Keratinocyte (primary cell): ENCODE data around the gene ATXN10. TPM values are rescaled to one million over a fixed set of nuclear protein-coding genes. Genes with fewer than 3 reads are reported as not detected.
A peak's percentile ranks its signal among the peaks of the same experiment; 100 is the strongest.

Source experiments
- DNase-seq: peaks from one replicate; pipeline ENCODE4 v3.0.0-alpha.2; 2011; ENCODE audit warnings: low read depth, missing footprints, low spot score
- FAIRE-seq: peaks from 2 replicates; lab custom pipeline; 2011; peaks lifted over from hg19 to GRCh38; lab: Jason Lieb, UNC
- H2AFZ ChIP-seq: 2 replicates; pipeline ENCODE4 v1.6.0; 2012; ENCODE audit warnings: low read length, control low read depth, inconsistent platforms; ENCODE audit not compliant: control insufficient read depth
- H3K27ac ChIP-seq: 2 replicates; pipeline ENCODE4 v1.5.1; 2011; ENCODE audit warnings: low read length; ENCODE audit not compliant: control insufficient read depth, insufficient read depth
- H3K27me3 ChIP-seq: 3 replicates; pipeline ENCODE4 v1.6.0; 2011; ENCODE audit warnings: low read length; ENCODE audit not compliant: control insufficient read depth, insufficient read depth; ENCODE audit errors: extremely low read depth
- H3K36me3 ChIP-seq, 2 experiments: 2 replicates in 1 of 2; 3 replicates in 1 of 2; pipeline ENCODE4 v1.5.1; 2011; ENCODE audit warnings: low read length in 2 of 2, mild to moderate bottlenecking in 1 of 2; ENCODE audit not compliant: control insufficient read depth in 2 of 2, insufficient read depth in 2 of 2; ENCODE audit errors: extremely low read depth in 1 of 2
- H3K4me1 ChIP-seq: 3 replicates; pipeline ENCODE4 v1.5.1; 2011; ENCODE audit warnings: low read length; ENCODE audit not compliant: control insufficient read depth, insufficient read depth; ENCODE audit errors: extremely low read depth
- H3K4me2 ChIP-seq: 3 replicates; pipeline ENCODE4 v1.6.0; 2011; ENCODE audit warnings: low read depth, low read length; ENCODE audit not compliant: control insufficient read depth, insufficient read depth; ENCODE audit errors: extremely low read depth
- H3K4me3 ChIP-seq, 3 experiments: fragments of 200-600 bp in 1 of 3; sonication (generic) in 1 of 3; 2 replicates in 2 of 3; 3 replicates in 1 of 3; pipeline ENCODE4 v1.5.1; 2011 to 2016; ENCODE audit warnings: low read length in 3 of 3, mild to moderate bottlenecking in 3 of 3, control low read depth in 2 of 3, inconsistent platforms in 1 of 3, low read depth in 1 of 3, mixed read lengths in 1 of 3, mixed run types in 1 of 3, moderate library complexity in 1 of 3; ENCODE audit not compliant: control insufficient read depth in 2 of 3, insufficient read depth in 2 of 3; ENCODE audit errors: extremely low read depth in 1 of 3
- H3K79me2 ChIP-seq: 2 replicates; pipeline ENCODE4 v1.6.0; 2012; ENCODE audit warnings: low read length; ENCODE audit not compliant: control insufficient read depth, insufficient read depth
- H3K9ac ChIP-seq: 3 replicates; pipeline ENCODE4 v1.6.0; 2011; ENCODE audit warnings: low read length; ENCODE audit not compliant: control insufficient read depth, insufficient read depth; ENCODE audit errors: extremely low read depth
- H3K9me1 ChIP-seq: 3 replicates; pipeline ENCODE4 v1.6.0; 2011; ENCODE audit warnings: low read length; ENCODE audit not compliant: control insufficient read depth, insufficient read depth; ENCODE audit errors: extremely low read depth
- H3K9me3 ChIP-seq: 2 replicates; pipeline ENCODE4 v1.5.1; 2012; ENCODE audit warnings: low read depth, low read length; ENCODE audit not compliant: control insufficient read depth
- H4K20me1 ChIP-seq: 3 replicates; pipeline ENCODE4 v1.6.0; 2011; ENCODE audit warnings: low read length; ENCODE audit not compliant: control insufficient read depth, insufficient read depth; ENCODE audit errors: extremely low read depth
- CTCF ChIP-seq, 3 experiments: IDR thresholded peaks in 1 of 3; conservative IDR thresholded peaks in 1 of 3; optimal IDR thresholded peaks in 1 of 3; 2 replicates in 2 of 3; 3 replicates in 1 of 3; pipeline versions ENCODE3 to v1.5.1; 2011; ENCODE audit warnings: low read length in 3 of 3, mild to moderate bottlenecking in 3 of 3, moderate library complexity in 2 of 3, control low read depth in 1 of 3, inconsistent platforms in 1 of 3; ENCODE audit not compliant: insufficient read depth in 2 of 3; ENCODE audit errors: extremely low read depth in 1 of 3
- EZH2 ChIP-seq: IDR thresholded peaks from one replicate; pipeline ENCODE4 v1.6.1; 2012; ENCODE audit warnings: inconsistent platforms, mild to moderate bottlenecking, low read length, moderate library complexity
- dilution Hi-C: fragments of 300-500 bp; cut with MboI; formaldehyde crosslinking; loops from one replicate; pipeline ENCODE4 v1.7.0; 2020; ENCODE audit warnings: low sequenced_read_pairs; ENCODE audit not compliant: extremely low pct_ligation_motif_present
- polyA plus RNA-seq, 5 experiments: library from polyadenylated mRNA; depleted of rRNA in 3 of 5; stranded (reverse) in 3 of 5; stranded (forward) in 1 of 5; unstranded in 1 of 5; fragments of >200 nt; gene quantifications; 1 replicate in 1 of 5; 2 replicates in 3 of 5; 3 replicates in 1 of 5; pipeline versions ENCODE4 v1.2.1 to v1.2.3, GENCODE V29; 2011 to 2012; ENCODE audit warnings: missing spikeins in 2 of 5, low read depth in 1 of 5, low replicate concordance in 1 of 5

Gene ATXN10
- polyA plus RNA-seq, 1 donor (not counting 4 experiments of a cell fraction or from before 2014, with no cell fraction given): 276 TPM

- DNase-seq (no peak), FAIRE-seq (no peak)
- H2AFZ ChIP-seq: no peak overlapping the region
- no peak for TF ChIP-seq EZH2
- TF ChIP-seq CTCF (optimal IDR thresholded peaks at IDR 0.05 in 1 of 3, IDR thresholded peaks at IDR 0.05 in 1 of 3, conservative IDR thresholded peaks at IDR 0.05 in 1 of 3; ENCODE audit: extremely low read depth in 1 of 3, insufficient read depth in 2 of 3, low read length in 3 of 3): no peak
- H3K27ac ChIP-seq: no peak overlapping the region
- dilution Hi-C loops: no loop called here
- H3K4me3 ChIP-seq: no peak overlapping the region
- H3K27me3 ChIP-seq: no peaks in the 10 kb centered on the region
- H3K4me1 ChIP-seq: peaks cover 4% of the 10 kb centered on the region
- no peak overlapping the region for H3K4me2 ChIP-seq
- H3K36me3 ChIP-seq: peaks cover 11 to 28% of the 10 kb centered on the region in 2 experiments
- no peak overlapping the region for H3K9ac ChIP-seq
- H3K79me2 ChIP-seq: no peaks in the 10 kb centered on the region
- peaks cover 2% of the 10 kb centered on the region for H3K9me1 ChIP-seq
- no peaks in the 10 kb centered on the region for H3K9me3 ChIP-seq
- no peaks in the 10 kb centered on the region for H4K20me1 ChIP-seq
Measured at GRCh38 chr22:45740236-45740635, 68.6 kb downstream of the ATXN10 start.

GRCh38 chr22:45742866-45743450 is 71.3 kb downstream of the ATXN10 start:
- H3K9me3 ChIP-seq: no peaks in the 10 kb centered on the region
- H3K27ac ChIP-seq: no peak overlapping the region
- H3K4me3 ChIP-seq: no peak overlapping the region
- no peak overlapping the region for H2AFZ ChIP-seq
- FAIRE-seq (peak; percentile 39), DNase-seq (no peak)
- dilution Hi-C loops: no loop called here
- H3K36me3 ChIP-seq: peaks cover 12 to 22% of the 10 kb centered on the region in 2 experiments
- H4K20me1 ChIP-seq: no peaks in the 10 kb centered on the region
- H3K4me2 ChIP-seq: no peak overlapping the region
- H3K4me1 ChIP-seq: peaks cover 4% of the 10 kb centered on the region
- TF ChIP-seq CTCF (optimal IDR thresholded peaks at IDR 0.05 in 1 of 3, IDR thresholded peaks at IDR 0.05 in 1 of 3, conservative IDR thresholded peaks at IDR 0.05 in 1 of 3; ENCODE audit: extremely low read depth in 1 of 3, insufficient read depth in 2 of 3, low read length in 3 of 3): no peak
- TF ChIP-seq EZH2: no peak
- H3K9me1 ChIP-seq: no peaks in the 10 kb centered on the region
- H3K79me2 ChIP-seq: peaks cover 2% of the 10 kb centered on the region
- H3K27me3 ChIP-seq: no peaks in the 10 kb centered on the region
- H3K9ac ChIP-seq: no peak overlapping the region
